HepG2 (cell line): ENCODE results near the gene RAI2. TPM values are rescaled to one million over a fixed set of nuclear protein-coding genes. Genes with fewer than 3 reads are reported as not detected.

Experiments used
- ATAC-seq: fragments of 200-7000 bp; cut with Tn5 transposase; 3 replicates; pipeline ENCODE4 v1.9.1; 2020; ENCODE audit warnings: mild to moderate bottlenecking, moderate library complexity
- BruUV-seq: library from RNA; stranded (reverse); fragments of 400-500 nt; replicated peaks from 2 replicates; lab custom pipeline; 2021; lab: Mats Ljungman, UMichigan
- CTCF ChIA-PET: fragments of 300-600 bp; formaldehyde crosslinking; extraction: SDS; loops from one replicate; lab custom pipeline; 2021; ENCODE audit warnings: low total read pairs, inconsistent platforms, low intra/inter-chr PET ratio; lab: Yijun Ruan, JAX
- POLR2A ChIA-PET: fragments of 350-600 bp; sonication (Branson Sonifier 250); formaldehyde crosslinking; loops from one replicate; lab custom pipeline; 2020; ENCODE audit warnings: antibody characterized with exemption, inconsistent platforms; lab: Yijun Ruan, JAX
- DNase-seq: peaks from one replicate; pipeline ENCODE4 v3.0.0-alpha.2; 2015; ENCODE audit warnings: low spot score
- FAIRE-seq: peaks from 3 replicates; lab custom pipeline; 2011; peaks lifted over from hg19 to GRCh38; lab: Jason Lieb, UNC
- H2AFZ ChIP-seq: one replicate; pipeline ENCODE4 v1.6.1; 2011; ENCODE audit warnings: low read length, inconsistent platforms
- H3K27ac ChIP-seq: fragments of 300-600 bp; 3 replicates; pipeline ENCODE4 v1.8.0; 2011; ENCODE audit warnings: mixed run types, mild to moderate bottlenecking, mixed read lengths, low read length, inconsistent platforms; ENCODE audit not compliant: insufficient read depth; ENCODE audit errors: extremely low read length
- H3K27me3 ChIP-seq, 2 experiments: fragments of 200-600 bp in 1 of 2; 2 replicates in 1 of 2; 3 replicates in 1 of 2; pipeline versions ENCODE4 v1.6.0 to v1.8.0; 2011; ENCODE audit warnings: low read length in 2 of 2, mild to moderate bottlenecking in 2 of 2, moderate library complexity in 2 of 2, inconsistent platforms in 1 of 2; ENCODE audit not compliant: insufficient read depth in 2 of 2, control insufficient read depth in 1 of 2
- H3K36me3 ChIP-seq, 2 experiments: fragments of 200-600 bp in 1 of 2; replicated peaks in 1 of 2; 2 replicates in 1 of 2; 3 replicates in 1 of 2; pipeline versions ENCODE4 v1.5.1 to v1.8.0; 2011; ENCODE audit warnings: low read length in 2 of 2, inconsistent platforms in 1 of 2; ENCODE audit not compliant: insufficient read depth in 2 of 2, control insufficient read depth in 1 of 2
- H3K4me1 ChIP-seq: 2 replicates; pipeline ENCODE4 v1.5.1; 2012; ENCODE audit warnings: low read length, inconsistent platforms; ENCODE audit not compliant: insufficient read depth
- H3K4me2 ChIP-seq: 2 replicates; pipeline ENCODE4 v1.6.0; 2011; ENCODE audit warnings: low read depth, low read length, inconsistent platforms
- H3K4me3 ChIP-seq, 3 experiments: fragments of 200-600 bp in 1 of 3; sonication (generic), shearing (Covaris generic) in 1 of 3; replicated peaks in 1 of 3; 2 replicates each; pipeline ENCODE4 v1.5.1; 2011 to 2016; ENCODE audit warnings: low read length in 3 of 3, inconsistent platforms in 2 of 3, low read depth in 2 of 3, mild to moderate bottlenecking in 2 of 3, control low read depth in 1 of 3, mixed read lengths in 1 of 3; ENCODE audit not compliant: insufficient read depth in 1 of 3
- H3K79me2 ChIP-seq: one replicate; pipeline ENCODE4 v1.6.1; 2011; ENCODE audit warnings: low read length, inconsistent platforms; ENCODE audit not compliant: insufficient read depth
- H3K9ac ChIP-seq: 2 replicates; pipeline ENCODE4 v1.6.0; 2011; ENCODE audit warnings: mild to moderate bottlenecking, low read depth, low read length, inconsistent platforms; ENCODE audit not compliant: insufficient read depth
- H3K9me3 ChIP-seq: 2 replicates; pipeline ENCODE4 v1.5.1; 2012; ENCODE audit warnings: mild to moderate bottlenecking, low read length
- H4K20me1 ChIP-seq: 2 replicates; pipeline ENCODE4 v1.6.0; 2011; ENCODE audit warnings: inconsistent platforms, mild to moderate bottlenecking, low read length, moderate library complexity; ENCODE audit not compliant: insufficient read depth
- ATAD3A ChIP-seq: sonication (generic); formaldehyde crosslinking; IDR thresholded peaks from 2 replicates; pipeline ENCODE4 v1.4.0; 2020; ENCODE audit warnings: missing genetic modification reagents
- KDM2A ChIP-seq: sonication (generic); formaldehyde crosslinking; IDR thresholded peaks from 2 replicates; pipeline ENCODE4 v1.4.0; 2020; ENCODE audit warnings: low read depth, missing genetic modification reagents, borderline replicate concordance
- KMT2B ChIP-seq: IDR thresholded peaks from 2 replicates; pipeline ENCODE4 v1.6.1; 2016; ENCODE audit warnings: missing genetic modification reagents, missing compliant biosample characterization
- MAZ ChIP-seq, 2 experiments: sonication (generic) in 1 of 2; formaldehyde crosslinking in 1 of 2; IDR thresholded peaks; 2 replicates each; pipeline versions ENCODE4 v1.5.0 to v1.6.1; 2012 to 2020; ENCODE audit warnings: low read depth in 2 of 2, mild to moderate bottlenecking in 2 of 2, borderline replicate concordance in 1 of 2, improper control_type of control experiment in 1 of 2, low read length in 1 of 2, missing genetic modification reagents in 1 of 2, moderate library complexity in 1 of 2
- MEF2D ChIP-seq: sonication (generic); formaldehyde crosslinking; IDR thresholded peaks from 2 replicates; pipeline ENCODE4 v1.5.1; 2020; ENCODE audit warnings: mild to moderate bottlenecking, missing genetic modification reagents
- NFKBIZ ChIP-seq: IDR thresholded peaks from 2 replicates; pipeline ENCODE4 v1.6.1; 2018; ENCODE audit warnings: missing genetic modification reagents, missing compliant biosample characterization
- POLR2G ChIP-seq: fragments of 200-400 bp; formaldehyde crosslinking; IDR thresholded peaks from 2 replicates; pipeline ENCODE4 v1.6.1; 2018; ENCODE audit warnings: mild to moderate bottlenecking, low read depth, low read length, moderate library complexity
- TARDBP ChIP-seq: sonication (generic); formaldehyde crosslinking; IDR thresholded peaks from 2 replicates; pipeline ENCODE4 v1.8.0; 2022; ENCODE audit warnings: mild to moderate bottlenecking, missing genetic modification reagents
- ZFP62 ChIP-seq: sonication (generic); formaldehyde crosslinking; IDR thresholded peaks from 2 replicates; pipeline ENCODE4 v1.4.0; 2020; ENCODE audit warnings: missing genetic modification reagents
- ZNF543 ChIP-seq: sonication (generic); formaldehyde crosslinking; IDR thresholded peaks from 2 replicates; pipeline ENCODE4 v1.4.0; 2020; ENCODE audit warnings: mild to moderate bottlenecking, missing genetic modification reagents
- ZNF768 ChIP-seq: sonication (generic); formaldehyde crosslinking; IDR thresholded peaks from 2 replicates; pipeline ENCODE4 v1.4.0; 2020; ENCODE audit warnings: missing genetic modification reagents
- WGBS: methylation state at CpG from one replicate; pipeline ENCODE4 v1.1.6; 2017; ENCODE audit warnings: low lambda C conversion rate; 5-methylcytosine and 5-hydroxymethylcytosine counted together
- in situ Hi-C: cut with HindIII; loops from 2 replicates; pipeline ENCODE4 v1.10.0; 2017; ENCODE audit warnings: low pct_unique_long_range_greater_than_20kb; ENCODE audit not compliant: extremely low pct_ligation_motif_present
- intact Hi-C: fragments of 100-400 bp; cut with micrococcal nuclease; formaldehyde crosslinking; loops from one replicate; pipeline ENCODE4 v1.10.0; 2022; ENCODE audit not compliant: unreplicated experiment
- polyA plus RNA-seq, 8 experiments: library from polyadenylated mRNA; depleted of rRNA in 3 of 8; stranded (reverse) in 7 of 8; unstranded in 1 of 8; fragments of >200 nt; fragmentation: Illumina TruSeq in 4 of 8; extraction: Trizol in 4 of 8; gene quantifications; 2 replicates each; pipeline versions ENCODE4 v1.2.1 to v1.2.3, GENCODE V29; 2011 to 2016; ENCODE audit warnings: low read depth in 4 of 8, missing spikeins in 1 of 8, mixed read lengths in 1 of 8; ENCODE audit not compliant: insufficient read depth in 1 of 8
- total RNA-seq, 5 experiments: library from RNA; depleted of rRNA; stranded (reverse); fragments of >200 nt; fragmentation: Illumina TruSeq; extraction: Trizol; gene quantifications; 2 replicates each; pipeline ENCODE4 v1.2.3, GENCODE V29; 2016; ENCODE audit warnings: low read depth in 1 of 5
- TF ChIP-seq, protein P1 (sequence below): sonication (generic); formaldehyde crosslinking; IDR thresholded peaks from 2 replicates; pipeline ENCODE4 v1.5.1; 2020; ENCODE audit warnings: mild to moderate bottlenecking, missing genetic modification reagents, moderate library complexity
- TF ChIP-seq, protein P2 (sequence below): sonication (generic); formaldehyde crosslinking; IDR thresholded peaks from 2 replicates; pipeline ENCODE4 v1.4.0; 2020; ENCODE audit warnings: missing genetic modification reagents

RAI2 gene
- total and polyA plus RNA-seq, 2 of the 13 experiments (the other 11 are each of a cell fraction or from before 2014, with no cell fraction given) = not detected

DNA sequence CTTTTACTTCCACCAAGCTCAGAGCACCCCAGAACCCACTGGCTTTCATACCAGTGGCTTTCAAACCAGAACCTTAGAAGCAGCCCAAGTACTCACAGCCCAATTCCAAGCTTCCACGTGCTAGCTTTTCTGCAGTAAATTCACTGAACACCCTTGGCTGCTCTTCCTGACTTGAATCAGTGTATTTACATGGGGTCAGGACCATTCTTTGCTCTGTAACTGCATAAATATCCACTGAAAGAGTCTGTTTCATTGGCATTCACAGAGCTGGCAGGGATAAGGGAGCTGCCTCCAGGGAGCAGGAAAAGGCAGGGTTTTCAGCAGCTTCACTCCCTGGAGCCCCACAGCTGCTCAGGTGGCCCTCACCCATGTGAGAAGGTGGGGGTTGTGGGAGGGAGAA lies 43.8 kb downstream of the RAI2 start:
- no peaks in the 10 kb centered on the region for H4K20me1 ChIP-seq
- no peaks in the 10 kb centered on the region for H3K79me2 ChIP-seq
- POLR2A ChIA-PET = no interaction called here
- WGBS = 14% methylated on average over 1 of the region's 1 CpG
- no peak overlapping the region for H3K4me3 ChIP-seq
- H3K4me2 ChIP-seq = no peak overlapping the region
- no peak overlapping the region for H3K9ac ChIP-seq
- H3K27ac ChIP-seq = no peak overlapping the region
- FAIRE-seq (no peak), ATAC-seq (no peak), DNase-seq (no peak)
- no peaks in the 10 kb centered on the region for H3K36me3 ChIP-seq
- no peak for TF ChIP-seq KDM2A (CRISPR knock-in tag)
- TF ChIP-seq ZNF543 (CRISPR knock-in tag) = no peak
- TF ChIP-seq ZFP62 = no peak
- TF ChIP-seq, protein P1, sequence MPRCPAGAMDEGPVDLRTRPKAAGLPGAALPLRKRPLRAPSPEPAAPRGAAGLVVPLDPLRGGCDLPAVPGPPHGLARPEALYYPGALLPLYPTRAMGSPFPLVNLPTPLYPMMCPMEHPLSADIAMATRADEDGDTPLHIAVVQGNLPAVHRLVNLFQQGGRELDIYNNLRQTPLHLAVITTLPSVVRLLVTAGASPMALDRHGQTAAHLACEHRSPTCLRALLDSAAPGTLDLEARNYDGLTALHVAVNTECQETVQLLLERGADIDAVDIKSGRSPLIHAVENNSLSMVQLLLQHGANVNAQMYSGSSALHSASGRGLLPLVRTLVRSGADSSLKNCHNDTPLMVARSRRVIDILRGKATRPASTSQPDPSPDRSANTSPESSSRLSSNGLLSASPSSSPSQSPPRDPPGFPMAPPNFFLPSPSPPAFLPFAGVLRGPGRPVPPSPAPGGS = no peak
- TF ChIP-seq POLR2G = no peak
- TF ChIP-seq ATAD3A (CRISPR knock-in tag) = no peak
- TF ChIP-seq, protein P2, sequence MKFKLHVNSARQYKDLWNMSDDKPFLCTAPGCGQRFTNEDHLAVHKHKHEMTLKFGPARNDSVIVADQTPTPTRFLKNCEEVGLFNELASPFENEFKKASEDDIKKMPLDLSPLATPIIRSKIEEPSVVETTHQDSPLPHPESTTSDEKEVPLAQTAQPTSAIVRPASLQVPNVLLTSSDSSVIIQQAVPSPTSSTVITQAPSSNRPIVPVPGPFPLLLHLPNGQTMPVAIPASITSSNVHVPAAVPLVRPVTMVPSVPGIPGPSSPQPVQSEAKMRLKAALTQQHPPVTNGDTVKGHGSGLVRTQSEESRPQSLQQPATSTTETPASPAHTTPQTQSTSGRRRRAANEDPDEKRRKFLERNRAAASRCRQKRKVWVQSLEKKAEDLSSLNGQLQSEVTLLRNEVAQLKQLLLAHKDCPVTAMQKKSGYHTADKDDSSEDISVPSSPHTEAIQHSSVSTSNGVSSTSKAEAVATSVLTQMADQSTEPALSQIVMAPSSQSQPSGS (CRISPR knock-in tag) = no peak
- TF ChIP-seq KMT2B (CRISPR knock-in tag) = no peak
- no peak for TF ChIP-seq ZNF768 (CRISPR knock-in tag)
- TF ChIP-seq TARDBP = no peak
- TF ChIP-seq MEF2D (CRISPR knock-in tag) = no peak
- no peak for TF ChIP-seq NFKBIZ (CRISPR knock-in tag)
- TF ChIP-seq MAZ (IDR thresholded peaks at IDR 0.05; ENCODE audit: borderline replicate concordance, low read depth, low read length) = no peak
- no peak for TF ChIP-seq MAZ (CRISPR knock-in tag; IDR thresholded peaks at IDR 0.05; ENCODE audit: low read depth)
- intact Hi-C loops = no loop called here
- CTCF ChIA-PET = no interaction called here
- no TSS peak for BruUV-seq
- H2AFZ ChIP-seq = no peak overlapping the region
- no peaks in the 10 kb centered on the region for H3K4me1 ChIP-seq
- in situ Hi-C loops = loop anchor here (25.0 kb wide), 1 partner anchor 570 kb away; no protein-coding TSS in a partner anchor
- H3K9me3 ChIP-seq = no peaks in the 10 kb centered on the region
- H3K27me3 ChIP-seq = no peaks in the 10 kb centered on the region; a peak in 1 of 5 replicates
